Mesenchymal stem cell (in vitro differentiated cells and primary cell): Measurements from ENCODE around the gene PCDH1.

Source experiments
- DNase-seq: peaks from one replicate; pipeline ENCODE4 v3.0.0-alpha.2; 2013
- H2AFZ ChIP-seq: one replicate; pipeline ENCODE4 v1.6.1; 2013; ENCODE audit warnings: low read depth, mild to moderate bottlenecking, control low read depth, inconsistent platforms, low read length, moderate library complexity
- H2AK5ac ChIP-seq: 2 replicates; pipeline ENCODE4 v1.6.1; 2013; ENCODE audit warnings: low read length, moderate library complexity, mild to moderate bottlenecking, inconsistent platforms; ENCODE audit not compliant: severe bottlenecking
- H2BK120ac ChIP-seq: one replicate; pipeline ENCODE4 v1.6.1; 2013; ENCODE audit warnings: low read depth, mild to moderate bottlenecking, inconsistent platforms, low read length, moderate library complexity
- H2BK12ac ChIP-seq, 2 experiments: one replicate each; pipeline ENCODE4 v1.6.1; 2013; ENCODE audit warnings: inconsistent platforms in 2 of 2, low read length in 2 of 2, mild to moderate bottlenecking in 2 of 2, moderate library complexity in 2 of 2, control low read depth in 1 of 2
- H2BK15ac ChIP-seq: one replicate; pipeline ENCODE4 v1.6.1; 2013; ENCODE audit warnings: mild to moderate bottlenecking, low read depth, inconsistent platforms; ENCODE audit not compliant: poor library complexity, severe bottlenecking
- H2BK5ac ChIP-seq: 2 replicates; pipeline ENCODE4 v1.6.1; 2013; ENCODE audit warnings: low read depth, mild to moderate bottlenecking, low read length, control low read depth, inconsistent platforms; ENCODE audit not compliant: poor library complexity, severe bottlenecking
- H3K14ac ChIP-seq, 2 experiments: one replicate each; pipeline ENCODE4 v1.6.1; 2013; ENCODE audit warnings: inconsistent platforms in 2 of 2, low read length in 2 of 2, control low read depth in 1 of 2, mild to moderate bottlenecking in 1 of 2, moderate library complexity in 1 of 2
- H3K18ac ChIP-seq, 2 experiments: one replicate each; pipeline ENCODE4 v1.6.1; 2013; ENCODE audit warnings: inconsistent platforms in 2 of 2, low read length in 2 of 2, control low read depth in 1 of 2, low read depth in 1 of 2, mild to moderate bottlenecking in 1 of 2
- H3K23ac ChIP-seq, 2 experiments: one replicate each; pipeline ENCODE4 v1.6.1; 2013; ENCODE audit warnings: inconsistent platforms in 2 of 2, low read length in 2 of 2, mild to moderate bottlenecking in 2 of 2, moderate library complexity in 2 of 2, control low read depth in 1 of 2
- H3K27ac ChIP-seq: 2 replicates; pipeline ENCODE4 v1.5.1; 2013; ENCODE audit warnings: mild to moderate bottlenecking, moderate library complexity, low read length, control low read depth, inconsistent platforms; ENCODE audit not compliant: poor library complexity, severe bottlenecking
- H3K27me3 ChIP-seq, 2 experiments: 2 replicates each; pipeline versions ENCODE4 v1.6.1 to v1.7.0; 2013; ENCODE audit warnings: low read length in 2 of 2, mild to moderate bottlenecking in 2 of 2, moderate library complexity in 2 of 2, control low read depth in 1 of 2, inconsistent platforms in 1 of 2; ENCODE audit not compliant: control insufficient read depth in 1 of 2, insufficient read depth in 1 of 2
- H3K36me3 ChIP-seq, 2 experiments: 2 replicates each; pipeline versions ENCODE4 v1.6.1 to v1.7.0; 2013; ENCODE audit warnings: low read length in 2 of 2, control low read depth in 1 of 2, inconsistent platforms in 1 of 2, low read depth in 1 of 2, mild to moderate bottlenecking in 1 of 2; ENCODE audit not compliant: insufficient read depth in 2 of 2, control insufficient read depth in 1 of 2
- H3K4ac ChIP-seq, 2 experiments: one replicate each; pipeline ENCODE4 v1.6.1; 2013; ENCODE audit warnings: inconsistent platforms in 2 of 2, low read length in 2 of 2, mild to moderate bottlenecking in 2 of 2, moderate library complexity in 2 of 2, control low read depth in 1 of 2, low read depth in 1 of 2
- H3K4me1 ChIP-seq: 2 replicates; pipeline ENCODE4 v1.6.1; 2013; ENCODE audit warnings: low read depth, low read length, control low read depth; ENCODE audit not compliant: control insufficient read depth, insufficient read depth
- H3K4me2 ChIP-seq: 2 replicates; pipeline ENCODE4 v1.6.1; 2013; ENCODE audit warnings: low read length, mild to moderate bottlenecking, inconsistent platforms; ENCODE audit not compliant: poor library complexity, severe bottlenecking
- H3K4me3 ChIP-seq, 2 experiments: 2 replicates each; pipeline versions ENCODE4 v1.5.1 to v1.7.0; 2013; ENCODE audit warnings: low read length in 2 of 2, mild to moderate bottlenecking in 2 of 2, control low read depth in 1 of 2, low read depth in 1 of 2; ENCODE audit not compliant: insufficient read depth in 1 of 2
- H3K79me1 ChIP-seq: replicated peaks from 2 replicates; pipeline ENCODE4 v1.6.1; 2013; ENCODE audit warnings: mild to moderate bottlenecking, control low read depth, low read length, inconsistent platforms; ENCODE audit not compliant: poor library complexity, severe bottlenecking
- H3K9ac ChIP-seq: 2 replicates; pipeline ENCODE4 v1.7.0; 2013; ENCODE audit warnings: mild to moderate bottlenecking, low read length, moderate library complexity
- H3K9me3 ChIP-seq: 2 replicates; pipeline ENCODE4 v1.7.0; 2013; ENCODE audit warnings: mild to moderate bottlenecking, low read length; ENCODE audit not compliant: control insufficient read depth
- H4K8ac ChIP-seq: one replicate; pipeline ENCODE4 v1.6.1; 2013; ENCODE audit warnings: inconsistent platforms, mild to moderate bottlenecking, low read length, moderate library complexity
- H4K91ac ChIP-seq: one replicate; pipeline ENCODE4 v1.6.1; 2013; ENCODE audit warnings: mild to moderate bottlenecking, low read length, inconsistent platforms
- WGBS: methylation state at CpG from one replicate; pipeline ENCODE4 v1.1.7; 2013; ENCODE audit warnings: mixed read lengths; 5-methylcytosine and 5-hydroxymethylcytosine counted together

The PCDH1 gene

GRCh38 chr5:141872496-141873356, 5.5 kb downstream of the PCDH1 start:
- peaks cover 20% of the 10 kb centered on the region for H3K4me1 ChIP-seq
- H2BK120ac ChIP-seq, result no peak overlapping the region
- no peak overlapping the region for H2AFZ ChIP-seq
- no peaks in the 10 kb centered on the region for H3K9me3 ChIP-seq
- H3K4ac ChIP-seq, result no peak overlapping the region
- no peak overlapping the region for H2BK15ac ChIP-seq
- H3K27me3 ChIP-seq, result peaks cover 90 to 93% of the 10 kb centered on the region in 2 experiments
- H3K4me2 ChIP-seq, result no peak overlapping the region
- no peak overlapping the region for H2AK5ac ChIP-seq
- no peaks in the 10 kb centered on the region for H3K79me1 ChIP-seq
- no peak overlapping the region for H3K23ac ChIP-seq
- H2BK5ac ChIP-seq, result no peak overlapping the region
- 76% methylated on average over 15 of the region's 15 CpGs for WGBS
- DNase-seq, result no peak
- H2BK12ac ChIP-seq, result no peak overlapping the region
- H4K8ac ChIP-seq, result no peak overlapping the region
- no peak overlapping the region for H3K9ac ChIP-seq
- H3K36me3 ChIP-seq, result no peaks in the 10 kb centered on the region
- H3K18ac ChIP-seq, result no peak overlapping the region
- H3K14ac ChIP-seq, result no peak overlapping the region
- H3K4me3 ChIP-seq, result no peak overlapping the region
- H4K91ac ChIP-seq, result no peak overlapping the region
- no peak overlapping the region for H3K27ac ChIP-seq

GRCh38 chr5:141871870-141872269, 6.3 kb downstream of the PCDH1 start:
- no peak overlapping the region for H2BK12ac ChIP-seq
- H3K9me3 ChIP-seq, result no peaks in the 10 kb centered on the region
- H3K27ac ChIP-seq, result no peak overlapping the region
- no peak overlapping the region for H2BK120ac ChIP-seq
- 80% methylated on average over 2 of the region's 4 CpGs for WGBS
- no peaks in the 10 kb centered on the region for H3K79me1 ChIP-seq
- H2BK15ac ChIP-seq, result no peak overlapping the region
- H3K14ac ChIP-seq, result no peak overlapping the region
- no peaks in the 10 kb centered on the region for H3K36me3 ChIP-seq
- no peak overlapping the region for H3K4me2 ChIP-seq
- H3K27me3 ChIP-seq, result peaks cover 90 to 93% of the 10 kb centered on the region in 2 experiments
- H3K18ac ChIP-seq, result no peak overlapping the region
- no peak overlapping the region for H2AK5ac ChIP-seq
- H3K4ac ChIP-seq, result no peak overlapping the region
- H4K8ac ChIP-seq, result no peak overlapping the region
- H3K4me1 ChIP-seq, result peaks cover 11% of the 10 kb centered on the region
- no peak overlapping the region for H4K91ac ChIP-seq
- no peak overlapping the region for H2BK5ac ChIP-seq
- no peak overlapping the region for H2AFZ ChIP-seq
- H3K4me3 ChIP-seq, result no peak overlapping the region
- DNase-seq, result no peak
- no peak overlapping the region for H3K9ac ChIP-seq
- no peak overlapping the region for H3K23ac ChIP-seq

- H4K91ac ChIP-seq, result no peak overlapping the region
- H3K4ac ChIP-seq, result no peak overlapping the region
- H3K23ac ChIP-seq, result no peak overlapping the region
- no peak overlapping the region for H4K8ac ChIP-seq
- H3K18ac ChIP-seq, result no peak overlapping the region
- H3K9me3 ChIP-seq, result no peaks in the 10 kb centered on the region
- H3K27me3 ChIP-seq, result peaks cover 86 to 91% of the 10 kb centered on the region in 2 experiments
- H3K36me3 ChIP-seq, result no peaks in the 10 kb centered on the region
- H3K27ac ChIP-seq, result no peak overlapping the region
- H3K79me1 ChIP-seq, result no peaks in the 10 kb centered on the region
- no peak overlapping the region for H2BK15ac ChIP-seq
- no peak overlapping the region for H2AFZ ChIP-seq
- H3K4me2 ChIP-seq, result no peak overlapping the region
- H2BK120ac ChIP-seq, result no peak overlapping the region
- peaks cover 1% of the 10 kb centered on the region for H3K4me1 ChIP-seq
- H3K9ac ChIP-seq, result no peak overlapping the region
- H2AK5ac ChIP-seq, result no peak overlapping the region
- no peak overlapping the region for H3K14ac ChIP-seq
- H2BK5ac ChIP-seq, result no peak overlapping the region
- no peak overlapping the region for H3K4me3 ChIP-seq
- DNase-seq, result no peak
- 71% methylated on average over 4 of the region's 4 CpGs for WGBS
- no peak overlapping the region for H2BK12ac ChIP-seq
Observed at GRCh38 chr5:141870871-141871270, 7.3 kb downstream of the PCDH1 start.

GRCh38 chr5:141870228-141870627, 8.0 kb downstream of the PCDH1 start:
- 70% methylated on average over 5 of the region's 5 CpGs for WGBS
- Histone ChIP-seq H2BK15ac (no peak overlapping the region), H3K27me3 (peaks cover 86 to 91% of the 10 kb centered on the region in 2 experiments)

More at GRCh38 chr5:141870228-141870627, 8.0 kb downstream of the PCDH1 start:
- no peaks in the 10 kb centered on the region for H3K79me1 ChIP-seq
- H2AK5ac ChIP-seq, result no peak overlapping the region
- no peak overlapping the region for H3K14ac ChIP-seq
- no peak overlapping the region for H3K23ac ChIP-seq
- no peak overlapping the region for H2BK12ac ChIP-seq
- no peaks in the 10 kb centered on the region for H3K9me3 ChIP-seq
- H4K91ac ChIP-seq, result no peak overlapping the region
- no peaks in the 10 kb centered on the region for H3K36me3 ChIP-seq
- H2BK5ac ChIP-seq, result no peak overlapping the region
- no peak overlapping the region for H3K27ac ChIP-seq
- no peak overlapping the region for H3K9ac ChIP-seq
- no peak overlapping the region for H4K8ac ChIP-seq
- no peak for DNase-seq
- no peak overlapping the region for H3K18ac ChIP-seq
- H3K4me2 ChIP-seq, result no peak overlapping the region
- H3K4me1 ChIP-seq, result no peaks in the 10 kb centered on the region
- no peak overlapping the region for H3K4ac ChIP-seq
- H2BK120ac ChIP-seq, result no peak overlapping the region
- H3K4me3 ChIP-seq, result no peak overlapping the region
- no peak overlapping the region for H2AFZ ChIP-seq
